Activated T-cell treated with anti-CD3 and anti-CD28 coated beads for 48 hours (primary cell): ENCODE measurements around the gene ZNF440.
"Not testable (repeated sequence)": the region's sequence is repeated elsewhere in the genome, so short reads cannot be mapped to it uniquely, and the experiment has no call there.

Experiments
- DNase-seq: peaks from one replicate; pipeline ENCODE4 v3.0.0-alpha.2; 2020; ENCODE audit warnings: low read depth

The ZNF440 gene

DNA sequence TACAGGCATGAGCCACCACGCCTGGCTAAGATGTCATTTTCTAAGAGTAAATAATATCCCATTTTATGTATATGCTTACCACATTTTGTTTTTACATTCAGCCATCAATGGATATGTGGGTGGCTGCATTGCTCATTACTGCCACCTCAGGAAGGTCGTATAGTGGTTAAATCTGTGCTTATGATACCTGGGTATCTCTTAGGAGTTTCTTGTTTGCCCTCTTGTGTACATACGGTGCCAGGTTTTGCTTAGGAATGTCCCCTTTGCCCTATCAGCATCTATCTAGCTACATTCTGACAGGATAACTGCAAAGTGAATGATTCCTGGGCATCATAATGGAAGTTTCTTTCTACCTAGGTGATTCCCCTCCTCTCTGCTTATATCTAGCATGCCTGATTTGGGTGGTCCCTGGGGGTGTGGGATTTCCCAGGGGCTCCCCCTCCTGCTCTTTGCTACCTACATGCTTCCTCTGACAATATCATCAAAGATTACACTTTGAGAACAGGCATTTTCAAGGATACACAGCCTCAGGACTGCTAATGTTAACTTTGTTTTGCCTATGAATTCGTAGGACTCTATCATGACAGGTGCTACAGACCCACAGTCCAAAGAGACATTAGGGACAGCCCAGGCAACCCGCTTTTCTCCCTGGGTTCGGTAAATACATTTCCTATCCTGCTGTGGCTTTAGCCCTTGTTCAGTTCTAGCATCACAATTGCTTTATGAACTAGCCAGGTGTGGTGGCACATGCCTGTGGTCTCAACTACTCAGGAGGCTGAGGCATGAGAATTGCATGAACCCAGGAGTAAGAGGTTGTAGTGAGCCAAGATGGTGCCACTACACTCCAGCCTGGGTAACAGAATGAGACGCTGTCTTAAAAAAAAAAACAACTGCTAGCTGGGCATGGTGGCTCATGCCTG is 15.1 kb downstream of the ZNF440 start:
- DNase-seq: not testable (repeated sequence)

DNA sequence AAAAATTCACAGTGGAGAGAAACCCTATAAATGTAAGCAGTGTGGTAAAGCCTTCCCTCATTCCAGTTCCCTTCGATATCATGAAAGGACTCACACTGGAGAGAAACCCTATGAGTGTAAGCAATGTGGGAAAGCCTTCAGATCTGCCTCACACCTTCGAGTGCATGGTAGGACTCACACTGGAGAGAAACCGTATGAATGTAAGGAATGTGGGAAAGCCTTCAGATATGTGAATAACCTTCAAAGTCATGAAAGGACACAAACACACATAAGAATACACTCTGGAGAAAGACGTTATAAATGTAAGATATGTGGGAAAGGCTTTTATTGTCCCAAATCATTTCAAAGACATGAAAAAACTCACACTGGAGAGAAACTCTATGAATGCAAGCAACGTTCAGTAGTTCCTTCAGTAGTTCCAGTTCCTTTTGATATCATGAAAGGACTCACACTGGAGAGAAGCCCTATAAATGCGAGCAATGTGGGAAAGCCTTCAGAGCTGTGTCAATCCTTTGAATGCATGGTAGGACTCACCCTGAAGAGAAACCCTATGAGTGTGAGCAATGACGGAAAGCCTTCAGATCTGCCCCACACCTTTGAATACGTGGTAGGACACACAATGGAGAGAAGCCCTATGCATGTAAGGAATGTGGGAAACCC is 18.3 kb downstream of the ZNF440 start:
- DNase-seq: no peak

DNA sequence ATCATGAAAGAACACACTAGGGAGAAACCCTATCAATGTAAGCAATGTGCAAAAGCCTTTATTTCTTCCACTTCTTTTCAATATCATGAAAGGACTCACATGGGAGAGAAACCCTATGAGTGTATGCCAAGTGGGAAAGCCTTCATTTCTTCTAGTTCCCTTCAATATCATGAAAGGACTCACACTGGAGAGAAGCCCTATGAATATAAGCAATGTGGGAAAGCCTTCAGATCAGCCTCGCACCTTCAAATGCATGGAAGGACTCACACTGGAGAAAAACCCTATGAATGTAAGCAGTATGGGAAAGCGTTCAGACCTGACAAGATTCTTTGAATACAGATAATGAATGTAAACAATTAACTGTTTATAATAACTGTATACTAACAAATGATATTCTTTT is 19.5 kb downstream of the ZNF440 start:
- DNase-seq: no peak

DNA sequence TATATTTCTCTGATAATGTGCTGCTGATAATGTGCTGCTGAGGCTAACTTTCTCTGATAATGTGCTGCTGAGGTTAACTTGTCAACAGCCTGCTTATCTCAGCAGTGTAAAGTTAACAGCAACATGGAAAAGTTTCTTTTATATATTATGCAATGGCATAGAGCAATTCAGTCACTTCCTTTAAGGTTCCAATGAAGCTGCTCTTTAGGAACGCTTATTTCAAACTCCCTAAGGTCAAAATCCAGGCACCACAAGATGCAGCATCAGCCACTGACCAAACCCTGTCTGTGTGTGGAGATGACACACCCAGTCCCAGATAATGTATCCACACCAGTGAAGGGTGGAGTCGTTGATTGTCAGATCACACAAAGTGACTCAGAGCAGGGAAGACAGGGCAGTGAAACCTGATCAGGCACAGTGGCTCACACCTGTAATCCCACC is 21.6 kb downstream of the ZNF440 start:
- not testable (repeated sequence) for DNase-seq

DNA sequence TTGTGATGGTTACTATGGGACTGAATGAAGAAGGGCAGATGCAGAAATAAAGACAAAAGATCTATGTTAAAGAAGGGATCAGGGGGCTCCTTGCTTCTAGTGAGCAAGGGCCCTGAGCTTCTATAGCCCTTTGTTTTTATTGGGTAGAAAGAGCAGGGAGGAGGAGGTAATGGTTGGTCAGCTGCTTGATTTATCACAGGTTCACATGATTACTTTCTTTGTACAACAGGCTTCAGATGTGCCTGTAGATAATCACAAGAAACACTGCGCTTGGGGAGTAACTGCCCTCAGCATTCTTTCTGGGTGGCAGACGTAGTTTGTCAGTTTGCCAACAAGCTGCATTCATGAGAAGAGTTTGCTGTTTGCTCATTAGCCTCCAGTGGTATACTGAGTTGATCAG is 29.6 kb downstream of the ZNF440 start:
- no peak for DNase-seq

DNA sequence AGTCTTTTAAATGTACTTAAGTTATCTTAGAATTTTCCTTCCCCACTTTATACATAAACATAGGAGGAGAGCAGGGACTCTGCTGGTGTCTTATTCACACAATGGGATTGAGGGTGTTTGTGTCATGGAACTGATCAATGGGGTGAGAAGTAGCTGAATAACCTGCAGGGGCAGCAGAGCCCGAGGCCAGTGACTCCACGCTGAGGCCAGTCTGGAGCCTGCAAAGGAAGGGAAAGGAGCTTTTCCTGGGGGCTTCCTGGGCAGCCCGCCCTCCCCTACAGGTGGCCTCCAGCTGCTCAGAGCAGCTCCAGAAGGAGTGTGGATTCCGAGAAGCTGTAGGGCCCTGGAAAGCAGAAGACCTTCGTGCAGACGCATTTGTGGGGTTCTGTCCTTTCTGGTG is 33.5 kb downstream of the ZNF440 start:
- not testable (repeated sequence) for DNase-seq

DNA sequence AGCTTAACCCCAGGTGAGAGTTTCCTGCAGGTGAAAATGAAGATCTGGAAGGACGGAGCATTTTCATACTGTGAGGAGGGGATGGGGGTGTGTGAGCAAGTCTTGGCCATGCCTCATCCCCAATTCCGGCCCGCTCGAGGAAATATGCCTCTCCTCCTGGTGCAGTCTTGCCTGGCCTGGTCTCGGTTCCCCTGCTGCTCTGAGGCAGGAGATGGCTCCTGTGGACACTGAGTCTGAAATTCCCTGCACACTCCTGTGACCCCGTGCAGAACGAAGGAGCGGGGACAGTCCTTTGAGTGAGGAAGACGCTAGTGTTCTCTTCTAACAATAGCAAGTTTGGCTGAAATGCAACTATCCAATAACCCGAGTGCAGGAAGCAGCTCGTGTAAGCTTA is 34.1 kb downstream of the ZNF440 start:
- no peak for DNase-seq

DNA sequence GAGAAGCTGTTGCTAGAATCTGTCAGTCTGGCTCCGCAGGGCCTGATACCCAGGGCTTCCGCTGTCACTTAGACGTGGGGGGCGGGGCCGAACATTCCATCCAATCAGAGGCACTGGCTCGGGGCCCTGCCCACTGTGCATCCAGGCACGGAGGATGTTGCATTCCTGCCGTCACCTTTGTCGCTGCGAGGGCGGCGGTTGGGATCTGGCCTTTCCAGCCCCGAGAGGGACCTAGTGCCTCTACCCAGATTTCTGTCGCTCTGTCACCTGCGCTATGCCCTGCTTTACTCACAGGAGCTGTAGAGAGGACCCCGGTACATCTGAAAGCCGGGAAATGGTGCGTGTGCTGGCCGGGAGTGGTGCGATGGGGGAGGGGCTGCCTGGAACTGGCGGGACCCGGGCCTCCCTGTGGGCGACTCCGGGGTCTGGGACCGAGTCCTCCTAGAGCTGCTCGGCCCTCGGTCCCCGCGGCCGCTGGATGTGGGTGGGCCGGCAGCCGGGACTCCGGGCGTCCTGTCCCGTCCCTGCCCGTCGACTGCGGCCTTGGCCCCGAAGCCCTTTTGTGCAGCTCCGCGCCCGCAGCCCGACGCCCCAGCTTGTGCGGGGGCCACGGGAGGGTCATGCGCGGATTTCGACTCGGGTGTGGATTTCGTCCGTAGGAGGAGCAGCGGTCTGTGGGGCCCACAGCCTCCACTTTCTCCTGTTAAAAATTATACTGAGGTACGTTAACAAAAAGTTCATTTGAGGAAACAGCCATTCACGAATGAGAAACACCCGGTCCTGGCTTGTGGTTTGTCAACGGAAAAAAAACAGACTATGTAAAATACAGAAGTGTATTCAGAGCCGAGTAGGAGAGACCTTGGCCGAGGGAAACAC is 34.8 kb downstream of the ZNF440 start, which contains the start of gene ZNF439:
TSS of gene ZNF439 (plus strand) at position 133 of the 876 bp plus-strand sequence. CDS start at position 275, 142 bp downstream.
- DNase-seq: peak; percentile 88

DNA sequence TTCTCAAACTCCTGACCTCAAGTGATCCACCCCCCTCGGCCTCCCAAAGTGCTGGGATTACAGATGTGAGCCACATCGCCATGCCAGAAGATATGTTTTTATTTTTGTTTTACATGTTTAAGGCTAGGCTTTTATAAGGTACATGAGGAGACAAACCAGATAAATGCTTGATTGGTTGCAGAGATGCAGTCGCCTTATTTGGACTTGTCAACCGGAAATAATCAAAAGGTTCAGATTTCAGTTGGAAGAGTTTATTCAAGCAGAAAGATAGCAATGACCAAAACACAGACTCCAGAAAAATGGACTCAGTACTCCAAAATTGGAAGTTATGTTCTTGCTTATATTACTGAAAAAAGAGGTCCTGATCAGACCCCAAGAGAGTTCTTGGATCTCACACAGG is 36.2 kb downstream of the ZNF440 start:
- not testable (repeated sequence) for DNase-seq

DNA sequence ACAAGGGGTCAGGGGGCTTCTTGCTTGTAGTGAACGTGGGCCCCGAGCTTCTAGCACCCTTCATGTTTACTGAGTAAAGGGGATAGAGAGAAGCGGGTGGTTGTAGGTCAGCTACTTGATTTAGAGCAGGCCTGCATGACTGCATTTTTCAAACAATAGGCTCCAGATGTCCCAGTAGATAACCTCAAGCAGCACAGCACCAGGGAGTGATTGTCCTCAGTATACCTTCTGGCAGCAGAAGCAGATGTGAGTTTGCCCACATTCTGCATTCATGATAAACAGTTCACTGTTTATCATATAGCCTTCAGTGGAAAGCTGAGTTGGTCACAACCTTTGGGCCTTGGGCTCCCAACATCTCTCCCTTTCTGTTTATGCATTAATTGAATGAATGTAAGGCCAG is 39.3 kb downstream of the ZNF440 start:
- no peak for DNase-seq

DNA sequence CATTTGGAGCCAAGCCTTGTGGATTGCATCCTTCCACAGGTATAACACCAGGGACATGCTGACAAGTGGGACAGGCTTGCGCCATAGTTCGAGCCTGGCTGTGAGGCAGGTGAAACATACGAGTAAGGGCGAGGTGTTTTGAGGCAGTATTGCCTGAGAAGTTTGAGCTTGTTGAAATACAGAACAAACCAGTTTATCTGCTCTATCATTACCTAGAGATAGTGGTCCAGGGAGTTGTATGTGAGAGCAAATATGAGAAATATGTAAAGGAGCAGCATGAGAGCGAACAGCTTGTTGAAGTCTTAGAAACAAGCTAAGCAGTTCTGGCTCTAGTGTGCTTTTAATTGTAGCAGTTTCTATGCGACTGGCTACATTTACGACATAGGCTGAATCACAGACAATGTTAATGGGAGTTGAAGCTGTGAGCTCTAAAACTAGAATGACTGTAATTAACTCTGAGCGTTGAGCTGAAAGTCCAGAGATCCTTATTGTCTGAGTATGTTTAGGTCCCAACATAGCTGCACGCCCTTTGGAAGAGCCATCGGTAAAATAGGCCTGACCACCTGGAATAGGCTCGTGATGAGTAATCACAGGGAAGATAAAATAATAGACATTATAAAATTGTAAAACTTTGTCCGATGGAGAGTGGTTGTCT is 42.6 kb downstream of the ZNF440 start:
- DNase-seq: no peak

DNA sequence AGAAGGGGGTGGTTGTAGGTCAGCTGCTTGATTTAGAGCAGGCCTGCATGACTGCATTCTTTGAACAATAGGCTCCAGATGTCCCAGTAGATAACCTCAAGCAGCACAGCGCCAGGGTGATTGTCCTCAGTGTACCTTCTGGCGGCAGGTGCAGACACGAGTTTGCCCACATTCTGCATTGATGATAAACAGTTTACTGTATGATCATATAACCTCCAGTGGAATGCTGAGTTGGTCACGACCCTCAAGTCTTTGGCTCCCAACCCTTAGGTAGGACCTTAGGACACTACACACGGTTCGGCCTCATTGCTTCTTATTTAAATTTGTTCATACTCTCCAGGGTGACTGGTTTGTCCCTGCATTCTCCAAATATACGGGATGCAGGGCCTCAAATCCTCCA is 46.6 kb downstream of the ZNF440 start:
- DNase-seq: no peak

DNA sequence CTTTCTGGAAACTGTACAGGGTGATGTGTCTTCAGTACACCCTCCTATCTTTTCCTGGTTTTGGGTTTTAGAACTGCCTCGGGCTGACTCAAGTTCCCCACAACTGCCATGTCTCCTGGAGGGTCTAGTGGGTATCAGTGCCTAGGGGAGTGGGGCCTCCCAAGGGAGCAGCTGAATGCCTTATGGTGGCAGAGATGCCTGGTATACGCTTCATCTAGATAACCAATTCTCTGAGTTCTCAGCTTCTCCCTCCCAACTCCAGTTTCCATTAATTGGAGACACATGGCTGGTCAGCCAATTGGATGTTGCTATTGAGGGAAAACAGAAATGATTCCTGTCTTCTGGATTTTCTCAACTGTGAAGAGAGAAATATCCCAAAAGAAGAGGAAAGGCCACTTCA is 47.2 kb downstream of the ZNF440 start:
- DNase-seq: no peak

DNA sequence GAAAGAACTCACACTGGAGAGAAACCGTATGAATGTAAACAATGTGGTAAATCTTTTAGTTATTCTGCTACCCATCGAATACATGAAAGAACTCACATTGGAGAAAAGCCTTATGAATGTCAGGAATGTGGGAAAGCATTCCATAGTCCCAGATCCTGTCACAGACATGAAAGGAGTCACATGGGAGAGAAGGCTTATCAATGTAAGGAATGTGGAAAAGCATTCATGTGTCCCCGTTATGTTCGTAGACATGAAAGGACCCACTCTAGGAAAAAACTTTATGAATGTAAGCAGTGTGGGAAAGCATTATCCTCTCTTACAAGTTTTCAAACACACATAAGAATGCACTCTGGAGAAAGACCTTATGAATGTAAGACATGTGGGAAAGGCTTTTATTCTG is 53.7 kb downstream of the ZNF440 start:
- DNase-seq: not testable (repeated sequence)

DNA sequence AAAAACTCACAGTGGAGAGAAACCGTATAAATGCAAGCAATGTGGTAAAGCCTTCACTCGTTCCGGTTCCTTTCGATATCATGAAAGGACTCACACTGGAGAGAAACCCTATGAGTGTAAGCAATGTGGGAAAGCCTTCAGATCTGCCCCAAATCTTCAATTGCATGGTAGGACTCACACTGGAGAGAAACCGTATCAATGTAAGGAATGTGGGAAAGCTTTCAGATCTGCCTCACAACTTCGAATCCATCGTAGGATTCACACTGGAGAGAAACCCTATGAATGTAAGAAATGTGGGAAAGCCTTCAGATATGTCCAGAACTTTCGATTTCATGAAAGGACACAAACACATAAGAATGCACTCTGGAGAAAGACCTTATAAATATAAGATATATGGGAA is 54.1 kb downstream of the ZNF440 start:
- no peak for DNase-seq

DNA sequence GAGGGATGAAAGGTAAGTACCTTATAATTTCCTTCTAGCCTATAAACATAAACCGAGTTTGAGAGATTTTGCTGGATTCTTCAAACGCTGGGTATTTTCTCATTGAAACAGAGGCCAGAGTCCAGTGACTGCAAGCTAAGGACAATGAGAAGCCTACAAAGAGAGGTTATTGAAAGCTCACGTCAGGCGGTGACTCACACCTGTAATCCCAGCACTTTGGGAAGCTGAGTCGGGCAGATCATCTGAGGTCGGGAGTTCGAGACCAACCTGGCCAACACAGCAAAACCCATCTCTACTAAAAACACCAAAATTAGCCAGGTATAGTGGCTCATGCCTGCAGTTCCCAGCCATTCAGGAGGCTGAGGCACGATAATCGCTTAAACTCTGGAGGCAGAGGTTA is 58.6 kb downstream of the ZNF440 start:
- no peak for DNase-seq

DNA sequence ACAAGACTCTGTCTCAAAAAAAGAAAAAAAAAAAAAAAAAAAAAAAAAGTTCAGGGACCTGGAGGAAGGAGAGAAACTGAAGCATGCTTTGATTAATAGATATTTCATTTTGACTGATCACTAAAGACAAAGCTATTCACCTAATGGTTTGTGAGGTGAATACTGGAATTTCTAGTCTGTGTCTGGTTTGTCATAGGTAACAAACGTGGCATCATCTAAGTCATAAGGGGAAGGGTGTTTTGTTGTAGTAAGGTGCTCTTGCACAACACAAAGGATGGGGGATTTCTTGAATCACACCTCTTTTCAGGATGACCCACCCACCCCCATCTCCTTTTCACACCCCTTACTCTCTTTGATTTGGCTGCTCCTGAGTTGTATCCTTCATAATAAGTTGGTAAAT is 59.7 kb downstream of the ZNF440 start:
- DNase-seq: no peak

DNA sequence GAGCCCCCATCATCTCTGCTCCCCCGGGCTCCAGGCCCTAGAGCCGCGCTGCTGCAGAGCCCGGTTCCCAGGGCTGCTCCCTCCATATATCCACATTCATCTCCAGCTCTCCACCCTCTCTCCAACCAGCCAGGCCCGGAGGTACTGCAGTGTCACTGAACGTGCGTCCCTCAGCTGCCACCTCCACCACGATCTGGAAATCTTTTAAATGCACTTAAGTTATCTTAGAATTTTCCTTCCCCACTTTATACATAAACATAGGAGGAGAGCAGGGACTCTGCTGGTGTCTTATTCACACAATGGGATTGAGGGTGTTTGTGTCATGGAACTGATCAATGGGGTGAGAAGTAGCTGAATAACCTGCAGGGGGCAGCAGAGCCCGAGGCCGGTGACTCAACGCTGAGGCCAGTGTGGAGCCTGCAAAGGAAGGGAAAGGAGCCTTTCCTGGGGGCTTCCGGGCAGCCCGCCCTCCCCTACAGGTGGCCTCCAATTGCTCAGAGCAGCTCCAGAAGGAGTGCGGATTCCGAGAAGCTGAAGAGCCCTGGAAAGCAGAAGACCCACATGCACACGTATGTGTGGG is 65.7 kb downstream of the ZNF440 start:
- DNase-seq: peak; percentile 39

DNA sequence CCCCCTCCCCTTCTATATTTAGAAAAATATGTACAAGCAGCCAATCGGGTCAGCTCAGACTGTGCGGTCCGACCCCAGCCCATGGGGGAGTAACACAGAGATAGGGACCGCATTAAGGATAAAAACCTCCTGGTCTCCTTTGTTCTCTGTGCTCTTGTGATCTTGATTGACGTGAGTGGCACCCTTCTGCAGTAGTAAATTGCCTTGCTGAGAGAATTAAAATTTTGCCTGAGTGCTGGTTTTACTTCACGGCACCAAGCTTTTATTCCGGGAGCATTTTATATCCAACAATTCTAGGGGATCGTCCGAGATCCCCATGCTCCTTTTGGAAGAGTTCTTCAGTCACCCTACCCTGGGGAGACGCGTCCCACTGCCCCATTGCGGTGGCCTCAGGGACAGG is 66.5 kb downstream of the ZNF440 start:
- DNase-seq: no peak

DNA sequence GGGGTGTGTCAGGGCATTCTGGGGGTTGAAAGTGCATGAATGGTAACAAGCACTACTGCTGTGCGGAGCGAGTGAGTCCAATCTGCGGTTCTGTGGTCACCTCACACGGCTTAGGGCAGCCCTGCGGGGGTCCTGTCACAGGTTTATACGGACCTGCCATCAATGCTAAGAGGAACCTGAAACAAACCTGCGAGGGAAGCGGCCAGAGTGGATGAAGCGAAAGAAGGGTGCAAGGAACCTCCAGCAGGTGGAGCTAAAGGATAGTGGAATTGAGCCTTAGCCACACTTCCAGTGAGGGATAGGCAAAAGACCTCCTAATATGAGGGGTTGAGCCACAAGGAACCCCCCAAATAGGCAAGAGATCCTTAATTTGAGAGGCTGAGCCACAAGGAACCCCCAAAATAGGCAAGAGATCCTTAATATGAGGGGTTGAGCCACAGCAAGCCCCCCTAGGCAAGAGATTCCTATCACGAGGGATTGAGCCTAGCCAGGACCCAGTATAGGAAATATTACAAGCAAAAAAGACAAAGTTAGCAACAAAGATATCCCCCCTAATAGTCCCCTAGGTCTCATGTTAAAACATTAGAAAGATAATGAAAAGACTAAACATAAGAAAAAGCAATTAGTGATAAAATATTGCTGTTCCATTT is 67.2 kb downstream of the ZNF440 start:
- DNase-seq: peak; percentile 34

DNA sequence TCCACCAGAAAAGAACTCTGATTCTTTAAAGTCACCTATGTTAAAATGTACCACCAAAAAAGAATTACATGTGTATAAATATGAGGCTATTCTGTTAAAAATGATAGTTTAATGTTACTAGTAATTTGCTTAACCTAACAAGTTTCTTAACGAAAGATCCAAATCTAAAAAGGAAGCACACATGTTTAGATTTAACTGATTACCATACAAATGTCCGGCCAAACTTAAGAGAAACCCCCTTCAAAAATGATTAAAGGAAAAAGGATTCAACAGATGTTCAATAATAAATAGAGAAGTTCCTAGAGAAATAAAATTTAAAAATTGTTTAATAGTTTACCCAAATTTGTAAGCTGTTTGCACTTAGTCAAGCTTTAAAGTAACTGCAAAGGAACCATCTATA is 68.5 kb downstream of the ZNF440 start:
- no peak for DNase-seq
